A673 (cell line): Measurements from ENCODE around the gene OR56A3. TPM values are rescaled to one million over a fixed set of nuclear protein-coding genes. Genes with fewer than 3 reads are reported as not detected.

ENCODE experiments used
- Bru-seq: library from RNA; stranded (reverse); fragments of 400-500 nt; gene quantifications from one replicate; lab custom pipeline; 2021; lab: Mats Ljungman, UMichigan
- BruChase-seq, 2 experiments: library from RNA; stranded (reverse); fragments of 400-500 nt; gene quantifications; one replicate each; lab custom pipeline; 2021; lab: Mats Ljungman, UMichigan
- BruUV-seq: library from RNA; stranded (reverse); fragments of 400-500 nt; replicated peaks from 2 replicates; lab custom pipeline; 2021; lab: Mats Ljungman, UMichigan
- CTCF ChIA-PET: fragments of 300-600 bp; sonication (Branson Sonifier 250); formaldehyde crosslinking; loops from one replicate; lab custom pipeline; 2022; ENCODE audit warnings: antibody characterized with exemption; lab: Charles Lee
- POLR2A ChIA-PET: fragments of 300-600 bp; sonication (Branson Sonifier 250); formaldehyde crosslinking; loops from one replicate; lab custom pipeline; 2022; ENCODE audit warnings: antibody characterized with exemption; ENCODE audit not compliant: low non-redundant PET; lab: Charles Lee
- DNase-seq: peaks from one replicate; pipeline ENCODE4 v3.0.0-alpha.2; 2015; ENCODE audit warnings: low spot score
- H3K27ac ChIP-seq: fragments of 200-600 bp; sonication (generic); 2 replicates; pipeline ENCODE4 v1.5.1; 2016; ENCODE audit warnings: mixed run types, low read depth, mild to moderate bottlenecking, mixed read lengths, antibody characterized with exemption, low read length; ENCODE audit not compliant: poor library complexity, severe bottlenecking
- H3K27me3 ChIP-seq: fragments of 200-600 bp; sonication (generic); replicated peaks from 2 replicates; pipeline ENCODE4 v1.6.1; 2017; ENCODE audit warnings: mixed run types, low read depth, mild to moderate bottlenecking, mixed read lengths, antibody characterized with exemption, low read length; ENCODE audit not compliant: insufficient read depth, poor library complexity
- H3K36me3 ChIP-seq: fragments of 200-600 bp; sonication (generic); 2 replicates; pipeline ENCODE4 v1.6.1; 2016; ENCODE audit warnings: mixed run types, mild to moderate bottlenecking, mixed read lengths, antibody characterized with exemption, low read length; ENCODE audit not compliant: insufficient read depth, poor library complexity, severe bottlenecking
- H3K4me1 ChIP-seq: fragments of 200-600 bp; sonication (generic); 2 replicates; pipeline ENCODE4 v1.6.1; 2017; ENCODE audit warnings: mixed run types, mild to moderate bottlenecking, mixed read lengths, antibody characterized with exemption, low read length; ENCODE audit not compliant: insufficient read depth, poor library complexity, severe bottlenecking
- H3K4me3 ChIP-seq: fragments of 200-600 bp; sonication (generic); 2 replicates; pipeline ENCODE4 v1.5.1; 2016; ENCODE audit warnings: low read depth, mixed run types, mild to moderate bottlenecking, mixed read lengths, low read length; ENCODE audit not compliant: poor library complexity, severe bottlenecking
- H3K9me3 ChIP-seq: fragments of 200-600 bp; sonication (generic); 2 replicates; pipeline ENCODE4 v1.6.1; 2016; ENCODE audit warnings: mixed run types, low read depth, mild to moderate bottlenecking, mixed read lengths, antibody characterized with exemption, low read length; ENCODE audit not compliant: poor library complexity, severe bottlenecking
- CTCF ChIP-seq: fragments of 300-800, 200-600 bp; sonication (generic); conservative IDR thresholded peaks from 2 replicates; pipeline ENCODE4 v1.5.1; 2017; ENCODE audit warnings: low read depth, mild to moderate bottlenecking, antibody characterized with exemption, low read length, moderate library complexity, mixed read lengths
- EZH2 ChIP-seq: fragments of 200-600 bp; sonication (generic); IDR thresholded peaks from 2 replicates; pipeline ENCODE4 v1.6.1; 2017; ENCODE audit warnings: borderline replicate concordance, low read depth, mild to moderate bottlenecking, mixed read lengths, antibody characterized with exemption, low read length; ENCODE audit not compliant: poor library complexity, severe bottlenecking
- intact Hi-C: fragments of 100-400 bp; cut with micrococcal nuclease; formaldehyde crosslinking; loops from one replicate; pipeline ENCODE4 v1.10.0; 2022; ENCODE audit not compliant: unreplicated experiment
- long read RNA-seq: library from polyadenylated mRNA; stranded (forward); transcript quantifications from one replicate; pipeline ENCODE4 v2.0.0, GENCODE V29; 2022
- total RNA-seq: library from RNA; stranded (reverse); gene quantifications from 2 replicates; pipeline ENCODE4 v1.2.3, GENCODE V29; 2021

Gene OR56A3
- total RNA-seq: not detected in 2 replicates
- not detected for Bru-seq, nascent RNA
- BruChase-seq, experiment 1, labeled RNA remaining after a 2-hour chase: not detected
- not detected for BruChase-seq, experiment 2, labeled RNA remaining after a 6-hour chase
- long read RNA-seq: 0 reads

- Histone ChIP-seq H3K9me3 (no peaks in the 10 kb centered on the region), H3K4me3 (no peak within 1 kb of the TSS), H3K36me3 (no peaks in the 10 kb centered on the region), H3K27me3 (peaks cover 15% of the 10 kb centered on the region), H3K4me1 (no peaks in the 10 kb centered on the region), H3K27ac (no peak within 1 kb of the TSS)
- BruUV-seq: no TSS peak
- POLR2A ChIA-PET: no interaction called here
- TF ChIP-seq CTCF (no peak), EZH2 (no peak)
- no peak for DNase-seq
- intact Hi-C loops: no loop called here
- CTCF ChIA-PET: no interaction called here
These were observed at the start of gene OR56A3 for GRCh38 chr11:5941951-5942350. TSS of gene OR56A3 (plus strand) at chr11:5942251. CDS start at chr11:5947347, 5,096 bp downstream.

- intact Hi-C loops: loop anchor here (10.0 kb wide), 1 partner anchor 288 kb away; no protein-coding TSS in a partner anchor
- no peak within 1 kb of the TSS for H3K4me3 ChIP-seq
- H3K4me1 ChIP-seq: no peaks in the 10 kb centered on the region
- no TSS peak for BruUV-seq
- H3K27ac ChIP-seq: no peak within 1 kb of the TSS
- no peak for DNase-seq
- no peak for TF ChIP-seq CTCF
- no peak for TF ChIP-seq EZH2
- H3K27me3 ChIP-seq: no peaks in the 10 kb centered on the region
- ChIA-PET POLR2A (no interaction called here), CTCF (no interaction called here)
- no peaks in the 10 kb centered on the region for H3K36me3 ChIP-seq
- no peaks in the 10 kb centered on the region for H3K9me3 ChIP-seq
These were observed 49.1 kb upstream of the OR56A3 start, which contains the start of gene OR52E5 for GRCh38 chr11:5892908-5893307. TSS of gene OR52E5 (plus strand) at chr11:5893208. CDS start at chr11:5900777, 7,569 bp downstream.

GRCh38 chr11:5899534-5899933 is 42.5 kb upstream of the OR56A3 start:
- no peaks in the 10 kb centered on the region for H3K36me3 ChIP-seq
- TF ChIP-seq EZH2 (no peak), CTCF (no peak)
- H3K27ac ChIP-seq: no peak overlapping the region
- intact Hi-C loops: loop anchor here (10.0 kb wide), 1 partner anchor 295 kb away; no protein-coding TSS in a partner anchor
- DNase-seq: no peak
- no peak overlapping the region for H3K4me3 ChIP-seq
- BruUV-seq: no TSS peak
- ChIA-PET CTCF (no interaction called here), POLR2A (no interaction called here)
- H3K4me1 ChIP-seq: no peaks in the 10 kb centered on the region
- H3K27me3 ChIP-seq: no peaks in the 10 kb centered on the region
- H3K9me3 ChIP-seq: no peaks in the 10 kb centered on the region
